MM.1S (cell line): ENCODE measurements around the gene PPP1R13B.
"Not testable (repeated sequence)": the region's sequence is repeated elsewhere in the genome, so short reads cannot be mapped to it uniquely, and the experiment has no call there.

ENCODE experiments used
- DNase-seq: peaks from one replicate; pipeline ENCODE4 v3.0.0-alpha.2; 2015
- H2AFZ ChIP-seq: fragments of 300-600 bp; sonication (generic); 2 replicates; pipeline ENCODE4 v1.6.0; 2016; ENCODE audit warnings: antibody characterized with exemption, low read length
- H3F3A ChIP-seq: fragments of 300-600 bp; sonication (generic); 2 replicates; pipeline ENCODE4 v1.6.1; 2016; ENCODE audit warnings: mild to moderate bottlenecking, antibody characterized with exemption, low read length, moderate library complexity, mixed read lengths; ENCODE audit not compliant: insufficient read depth
- H3K27ac ChIP-seq: fragments of 300-600 bp; sonication (generic); 2 replicates; pipeline ENCODE4 v1.5.1; 2016; ENCODE audit warnings: mild to moderate bottlenecking, low read length
- H3K27me3 ChIP-seq: fragments of 300-600 bp; sonication (generic); replicated peaks from 2 replicates; pipeline ENCODE4 v1.6.0; 2016; ENCODE audit warnings: low read length; ENCODE audit not compliant: insufficient read depth
- H3K36me3 ChIP-seq: fragments of 300-600 bp; sonication (generic); replicated peaks from 2 replicates; pipeline ENCODE4 v1.6.1; 2016; ENCODE audit warnings: mild to moderate bottlenecking, low read length, mixed read lengths; ENCODE audit not compliant: insufficient read depth
- H3K4me1 ChIP-seq: fragments of 300-600 bp; sonication (generic); 2 replicates; pipeline ENCODE4 v1.6.1; 2016; ENCODE audit warnings: low read length, mixed read lengths
- H3K4me2 ChIP-seq: fragments of 300-600 bp; sonication (generic); 2 replicates; pipeline ENCODE4 v1.6.0; 2016; ENCODE audit warnings: low read depth, low read length
- H3K4me3 ChIP-seq: fragments of 300-600 bp; sonication (generic); 2 replicates; pipeline ENCODE4 v1.5.1; 2016; ENCODE audit warnings: low read length, mixed read lengths
- H3K79me2 ChIP-seq: fragments of 300-600 bp; sonication (generic); 2 replicates; pipeline ENCODE4 v1.6.1; 2016; ENCODE audit warnings: mixed run types, low read length, mixed read lengths
- H3K9ac ChIP-seq: fragments of 300-600 bp; sonication (generic); 2 replicates; pipeline ENCODE4 v1.6.1; 2016; ENCODE audit warnings: low read length, mixed read lengths
- H3K9me2 ChIP-seq: fragments of 300-600 bp; sonication (generic); replicated peaks from 2 replicates; pipeline ENCODE4 v1.6.1; 2016; ENCODE audit warnings: mild to moderate bottlenecking, low read length, mixed read lengths; ENCODE audit not compliant: insufficient read depth
- H3K9me3 ChIP-seq: fragments of 300-600 bp; sonication (generic); replicated peaks from 2 replicates; pipeline ENCODE4 v1.6.1; 2016; ENCODE audit warnings: mild to moderate bottlenecking, low read length, mixed read lengths; ENCODE audit not compliant: insufficient read depth
- H4K20me1 ChIP-seq: fragments of 300-600 bp; sonication (generic); 2 replicates; pipeline ENCODE4 v1.6.1; 2016; ENCODE audit warnings: mild to moderate bottlenecking, low read length, moderate library complexity, mixed read lengths; ENCODE audit not compliant: insufficient read depth
- EZH2 ChIP-seq: fragments of 300-600 bp; sonication (generic); optimal IDR thresholded peaks from 2 replicates; pipeline ENCODE3; 2017; ENCODE audit warnings: low read depth, mild to moderate bottlenecking, antibody characterized with exemption, low read length, mixed read lengths
- EZH2phosphoT487 ChIP-seq: fragments of 300-600 bp; sonication (generic); IDR thresholded peaks from 2 replicates; pipeline ENCODE4 v1.6.1; 2018; ENCODE audit warnings: antibody characterized with exemption, low read length
- TF ChIP-seq, protein P1 (sequence below): fragments of 300-600 bp; sonication (generic); IDR thresholded peaks from 2 replicates; pipeline ENCODE4 v1.5.1; 2016; ENCODE audit warnings: antibody characterized with exemption, low read length, mixed read lengths

The PPP1R13B gene

DNA sequence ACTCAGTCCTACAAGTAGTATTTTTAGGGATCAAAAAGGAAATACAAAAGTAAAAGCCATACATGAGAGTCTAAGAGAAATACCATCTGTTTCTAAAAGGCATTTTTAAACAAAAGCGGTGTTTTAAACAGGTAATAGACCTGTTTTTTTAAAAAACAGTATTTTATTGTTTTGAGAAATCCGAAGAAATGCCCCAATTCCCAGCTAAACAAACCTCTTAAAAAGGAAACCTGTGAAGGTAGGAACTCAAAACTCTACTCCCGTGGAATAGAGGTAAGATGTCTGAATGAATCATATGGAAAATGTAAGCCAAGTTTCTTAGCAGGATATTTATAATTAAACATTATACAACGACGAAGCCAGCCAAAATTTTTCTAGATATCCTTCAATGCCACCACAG, 2.0 kb downstream of the PPP1R13B start:
- no peaks in the 10 kb centered on the region for H4K20me1 ChIP-seq
- TF ChIP-seq, protein P1, sequence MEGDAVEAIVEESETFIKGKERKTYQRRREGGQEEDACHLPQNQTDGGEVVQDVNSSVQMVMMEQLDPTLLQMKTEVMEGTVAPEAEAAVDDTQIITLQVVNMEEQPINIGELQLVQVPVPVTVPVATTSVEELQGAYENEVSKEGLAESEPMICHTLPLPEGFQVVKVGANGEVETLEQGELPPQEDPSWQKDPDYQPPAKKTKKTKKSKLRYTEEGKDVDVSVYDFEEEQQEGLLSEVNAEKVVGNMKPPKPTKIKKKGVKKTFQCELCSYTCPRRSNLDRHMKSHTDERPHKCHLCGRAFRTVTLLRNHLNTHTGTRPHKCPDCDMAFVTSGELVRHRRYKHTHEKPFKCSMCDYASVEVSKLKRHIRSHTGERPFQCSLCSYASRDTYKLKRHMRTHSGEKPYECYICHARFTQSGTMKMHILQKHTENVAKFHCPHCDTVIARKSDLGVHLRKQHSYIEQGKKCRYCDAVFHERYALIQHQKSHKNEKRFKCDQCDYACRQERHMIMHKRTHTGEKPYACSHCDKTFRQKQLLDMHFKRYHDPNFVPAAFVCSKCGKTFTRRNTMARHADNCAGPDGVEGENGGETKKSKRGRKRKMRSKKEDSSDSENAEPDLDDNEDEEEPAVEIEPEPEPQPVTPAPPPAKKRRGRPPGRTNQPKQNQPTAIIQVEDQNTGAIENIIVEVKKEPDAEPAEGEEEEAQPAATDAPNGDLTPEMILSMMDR = no peak
- no peak for TF ChIP-seq EZH2phosphoT487
- no peak for TF ChIP-seq EZH2
- no peak overlapping the region for H3K4me2 ChIP-seq
- H3K4me1 ChIP-seq = no peaks in the 10 kb centered on the region
- H3K27me3 ChIP-seq = no peaks in the 10 kb centered on the region
- no peaks in the 10 kb centered on the region for H3F3A ChIP-seq
- H2AFZ ChIP-seq = no peak overlapping the region
- no peaks in the 10 kb centered on the region for H3K9me2 ChIP-seq
- H3K36me3 ChIP-seq = no peaks in the 10 kb centered on the region
- H3K27ac ChIP-seq = no peak overlapping the region
- H3K9ac ChIP-seq = no peak overlapping the region
- H3K4me3 ChIP-seq = no peak overlapping the region
- H3K9me3 ChIP-seq = no peaks in the 10 kb centered on the region
- no peak for DNase-seq
- H3K79me2 ChIP-seq = no peaks in the 10 kb centered on the region

DNA sequence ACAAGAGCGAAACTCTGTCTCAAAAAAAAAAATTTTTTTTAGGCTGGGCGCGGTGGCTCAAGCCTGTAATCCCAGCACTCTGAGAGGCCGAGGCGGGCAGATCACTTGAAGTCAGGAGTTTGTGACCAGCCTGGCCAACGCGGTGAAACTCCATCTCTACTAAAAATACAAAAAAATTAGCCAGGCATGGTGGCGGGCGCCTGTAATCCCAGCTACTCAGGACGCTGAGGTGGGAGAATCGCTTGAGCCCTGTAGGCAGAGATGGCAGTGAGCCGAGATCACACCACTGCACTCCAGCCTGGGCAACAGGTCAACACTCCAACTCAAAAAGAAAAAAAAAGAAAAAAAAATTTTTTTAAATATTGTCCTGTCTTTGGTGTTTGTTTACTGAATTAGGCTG, 6.1 kb downstream of the PPP1R13B start:
- H3K4me2 ChIP-seq, H3K27ac ChIP-seq, H4K20me1 ChIP-seq, H2AFZ ChIP-seq, H3K4me1 ChIP-seq, H3K36me3 ChIP-seq, DNase-seq, H3K27me3 ChIP-seq, H3K9ac ChIP-seq, H3K9me3 ChIP-seq, H3F3A ChIP-seq, H3K9me2 ChIP-seq, H3K4me3 ChIP-seq, H3K79me2 ChIP-seq: not testable (repeated sequence)

DNA sequence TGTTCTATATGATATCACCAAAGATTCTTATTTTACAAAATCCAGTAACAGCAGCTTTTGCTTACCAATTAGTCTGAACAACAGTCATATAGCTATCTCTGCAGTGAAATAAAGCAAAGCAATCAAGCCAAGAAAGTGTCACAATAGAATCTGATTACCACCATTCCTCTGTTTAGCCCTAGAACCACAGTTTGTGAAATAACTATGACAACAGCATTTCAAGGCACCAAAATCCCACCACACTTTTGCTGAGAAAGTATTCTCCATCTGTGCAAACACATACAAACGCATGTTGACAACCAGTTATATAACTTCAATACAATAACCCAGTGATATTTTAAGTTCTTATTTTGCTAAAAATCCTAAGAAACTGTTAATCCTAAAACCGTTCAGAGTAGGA, 7.4 kb downstream of the PPP1R13B start:
- H4K20me1 ChIP-seq = no peaks in the 10 kb centered on the region
- TF ChIP-seq, protein P1 = no peak
- H2AFZ ChIP-seq = no peak overlapping the region
- no peak overlapping the region for H3K4me2 ChIP-seq
- H3K27me3 ChIP-seq = no peaks in the 10 kb centered on the region
- H3K4me3 ChIP-seq = no peak overlapping the region
- no peaks in the 10 kb centered on the region for H3K9me2 ChIP-seq
- H3K9me3 ChIP-seq = no peaks in the 10 kb centered on the region
- H3K9ac ChIP-seq = no peak overlapping the region
- no peak for DNase-seq
- H3K79me2 ChIP-seq = no peaks in the 10 kb centered on the region
- H3K27ac ChIP-seq = no peak overlapping the region
- no peaks in the 10 kb centered on the region for H3F3A ChIP-seq
- H3K36me3 ChIP-seq = no peaks in the 10 kb centered on the region
- H3K4me1 ChIP-seq = no peaks in the 10 kb centered on the region

DNA sequence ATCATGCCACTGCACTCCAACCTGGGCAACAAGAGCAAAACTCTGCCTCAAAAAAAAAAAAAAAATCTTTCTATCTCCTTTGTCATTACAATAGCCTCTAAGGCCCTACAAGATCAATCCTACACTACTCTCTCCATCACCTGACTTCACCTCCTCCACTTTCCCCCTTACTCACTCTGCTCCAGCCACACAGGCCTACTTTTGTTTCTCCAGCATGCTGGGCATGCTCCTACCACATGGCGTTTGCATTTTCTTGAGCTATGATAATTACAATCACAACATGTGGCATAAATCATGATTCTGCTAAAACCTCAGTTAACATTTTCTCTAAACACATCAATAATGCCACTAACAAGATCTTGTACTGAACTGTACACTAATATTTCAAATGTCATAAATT, 7.8 kb downstream of the PPP1R13B start:
- Histone ChIP-seq H3K79me2 (no peaks in the 10 kb centered on the region), H3F3A (no peaks in the 10 kb centered on the region), H3K27ac (no peak overlapping the region)

More for the DNA sequence above, 7.8 kb downstream of the PPP1R13B start:
- Histone ChIP-seq H3K4me2 (no peak overlapping the region), H3K4me3 (no peak overlapping the region), H2AFZ (no peak overlapping the region), H3K9me2 (no peaks in the 10 kb centered on the region), H3K9ac (no peak overlapping the region), H4K20me1 (no peaks in the 10 kb centered on the region), H3K36me3 (no peaks in the 10 kb centered on the region), H3K27me3 (no peaks in the 10 kb centered on the region), H3K4me1 (no peaks in the 10 kb centered on the region), H3K9me3 (no peaks in the 10 kb centered on the region)
- TF ChIP-seq, protein P1 = no peak
- TF ChIP-seq EZH2phosphoT487 = no peak
- no peak for TF ChIP-seq EZH2
- no peak for DNase-seq
